CD1c-positive myeloid dendritic cell (primary cell): ENCODE data around the gene FAM107A.

Source experiments
- DNase-seq: peaks from one replicate; pipeline ENCODE4 v3.0.0-alpha.2; 2016; ENCODE audit errors: extremely low spot score

Gene FAM107A

DNA sequence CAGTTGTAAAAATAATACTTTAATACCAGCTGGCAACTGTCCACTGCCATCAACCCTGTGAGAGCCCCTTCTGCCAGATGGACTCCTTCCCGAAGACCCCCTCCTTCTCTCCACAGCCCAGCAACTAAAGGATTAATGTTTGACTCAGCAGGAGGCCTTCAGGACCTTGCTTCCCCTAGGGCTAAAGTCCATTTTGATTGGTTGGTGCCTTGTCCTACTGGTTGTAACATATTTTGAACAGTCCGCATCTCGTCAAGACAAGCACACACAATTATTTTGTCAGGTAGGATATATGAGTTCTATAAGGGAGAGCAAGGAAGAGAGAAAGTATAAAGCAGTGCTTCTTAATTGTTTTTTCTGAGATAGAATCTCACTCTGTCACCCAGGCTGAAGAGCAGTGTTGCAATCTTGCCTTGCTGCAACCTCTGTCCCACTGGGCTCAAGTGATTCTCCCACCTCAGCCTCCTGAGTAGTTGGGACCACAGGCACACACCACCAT, 58.9 kb downstream of the FAM107A start:
- no peak for DNase-seq

DNA sequence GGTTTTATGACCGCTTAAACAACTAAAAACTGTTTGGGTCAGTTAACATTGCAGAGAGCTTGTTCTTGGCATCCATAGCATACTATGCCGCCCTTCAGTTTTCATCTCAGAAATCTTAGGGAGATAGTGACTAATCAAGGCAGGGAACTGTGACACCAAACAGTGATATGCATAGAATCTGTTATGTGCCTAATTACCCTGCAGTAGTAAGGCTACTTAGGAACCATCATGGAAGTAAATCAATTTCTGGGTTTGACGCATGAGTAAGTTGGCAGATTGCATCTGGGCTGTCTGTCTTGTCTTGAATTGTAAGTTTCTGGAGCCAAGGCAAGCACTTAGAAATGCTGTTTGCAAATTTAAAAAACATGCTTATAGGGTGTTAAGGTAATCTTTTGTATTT, 62.8 kb downstream of the FAM107A start:
- no peak for DNase-seq
